KOPT-K1 (cell line): ENCODE results near the gene RSKR.
"Not testable (repeated sequence)": the region's sequence is repeated elsewhere in the genome, so short reads cannot be mapped to it uniquely, and the experiment has no call there.

ENCODE experiments used
- H3K27ac ChIP-seq: fragments of 200-600 bp; sonication (generic); 2 replicates; pipeline ENCODE4 v1.5.1; 2016; ENCODE audit warnings: antibody characterized with exemption, mild to moderate bottlenecking, low read depth, low read length; ENCODE audit not compliant: poor library complexity, severe bottlenecking
- H3K36me3 ChIP-seq: fragments of 200-600 bp; sonication (generic); 2 replicates; pipeline ENCODE4 v1.5.1; 2017; ENCODE audit warnings: antibody characterized with exemption, mild to moderate bottlenecking, low read length, moderate library complexity; ENCODE audit not compliant: insufficient read depth
- H3K9me3 ChIP-seq: fragments of 200-600 bp; sonication (generic); 2 replicates; pipeline ENCODE4 v1.5.1; 2017; ENCODE audit warnings: antibody characterized with exemption, low read length, mild to moderate bottlenecking; ENCODE audit not compliant: insufficient read depth, poor library complexity, severe bottlenecking

RSKR gene

DNA sequence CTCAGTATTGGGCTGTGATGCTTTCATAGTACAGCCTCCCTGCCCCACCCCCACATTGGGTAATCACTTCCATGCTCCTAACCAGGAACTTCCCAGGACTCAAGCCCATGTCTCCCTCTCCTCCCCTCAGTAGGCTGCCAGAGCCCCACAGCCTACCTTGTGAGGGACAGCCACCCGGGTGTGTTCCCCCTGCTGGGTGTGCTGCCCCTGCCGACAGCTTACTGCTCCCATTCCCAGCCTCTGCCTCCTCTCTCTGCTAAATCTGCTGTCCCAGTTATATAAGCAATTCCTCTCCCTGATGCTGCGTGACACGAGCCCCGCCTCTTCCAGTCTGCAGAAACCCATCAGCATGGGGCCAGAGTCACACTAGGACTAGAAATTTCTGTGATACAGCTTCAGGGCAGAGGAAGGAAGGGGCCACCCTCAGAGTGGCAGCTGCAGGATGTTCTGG, at the start of gene RSKR:
Gene RSKR (minus strand): TSS at position 255 of the 451 bp plus-strand sequence. CDS start 24 bp downstream, at position 231.
- Histone ChIP-seq H3K27ac (no peak within 1 kb of the TSS), H3K36me3 (peaks cover 100% of the 10 kb centered on the region), H3K9me3 (no peaks in the 10 kb centered on the region)

DNA sequence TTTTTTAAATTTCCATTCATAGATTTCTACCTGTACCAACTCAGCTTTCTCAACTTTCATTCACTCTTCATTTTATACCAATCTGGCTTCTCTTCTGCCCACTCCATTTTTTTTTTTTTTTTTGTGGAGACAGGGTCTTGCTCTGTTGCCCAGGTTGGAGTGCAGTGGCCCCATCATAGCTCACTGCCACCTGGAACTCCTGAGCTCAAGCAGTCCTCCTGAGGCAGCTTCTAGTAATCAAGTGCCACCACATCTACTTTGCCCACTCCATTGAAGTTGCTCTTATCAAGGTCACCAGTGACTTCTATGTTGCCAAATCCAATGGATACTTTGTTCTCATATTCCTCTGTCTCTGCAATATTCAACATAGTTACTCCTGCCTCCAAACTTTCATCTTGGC, 49.7 kb upstream of the RSKR start:
- Histone ChIP-seq H3K9me3 (no peaks in the 10 kb centered on the region), H3K36me3 (peaks cover 57% of the 10 kb centered on the region), H3K27ac (no peak overlapping the region)

DNA sequence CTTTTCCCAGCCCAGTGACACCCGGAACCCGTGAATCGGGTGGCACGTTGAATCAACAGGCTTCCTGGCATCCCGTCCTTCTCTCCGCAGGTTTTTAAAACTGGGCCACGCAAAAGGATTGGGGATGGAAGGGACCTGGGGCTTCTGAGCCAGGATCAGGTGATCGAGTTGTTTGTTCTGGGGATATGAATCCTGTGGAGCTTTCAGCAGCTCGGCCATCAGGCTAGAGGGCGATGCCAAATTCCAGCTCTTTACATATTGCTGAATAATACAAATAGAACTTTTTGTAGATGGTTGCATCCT, 48.5 kb upstream of the RSKR start:
- Histone ChIP-seq H3K9me3 (no peaks in the 10 kb centered on the region), H3K36me3 (peaks cover 56% of the 10 kb centered on the region), H3K27ac (peak overlapping the region; percentile 97)

GRCh38 chr17:28661635-28662526, 47.9 kb upstream of the RSKR start, which contains the start of the genes SDF2 and SUPT6H:
Gene SDF2, minus strand, starts transcription at chr17:28661906. Its CDS starts 30 bp downstream, at chr17:28661876.
Gene SUPT6H, plus strand, starts transcription at chr17:28662205. Its CDS starts 11,197 bp downstream, at chr17:28673402.
- H3K27ac ChIP-seq = peak within 1 kb of the TSS; percentile 97
- no peaks in the 10 kb centered on the region for H3K9me3 ChIP-seq
- peaks cover 59% of the 10 kb centered on the region for H3K36me3 ChIP-seq

- H3K27ac ChIP-seq, H3K9me3 ChIP-seq: not testable (repeated sequence)
- peaks cover 59% of the 10 kb centered on the region for H3K36me3 ChIP-seq
Observed at GRCh38 chr17:28659497-28659881, 45.5 kb upstream of the RSKR start.

- not testable (repeated sequence) for H3K27ac ChIP-seq, H3K9me3 ChIP-seq
- peaks cover 59% of the 10 kb centered on the region for H3K36me3 ChIP-seq
Observed at GRCh38 chr17:28658766-28659496, 44.9 kb upstream of the RSKR start.

DNA sequence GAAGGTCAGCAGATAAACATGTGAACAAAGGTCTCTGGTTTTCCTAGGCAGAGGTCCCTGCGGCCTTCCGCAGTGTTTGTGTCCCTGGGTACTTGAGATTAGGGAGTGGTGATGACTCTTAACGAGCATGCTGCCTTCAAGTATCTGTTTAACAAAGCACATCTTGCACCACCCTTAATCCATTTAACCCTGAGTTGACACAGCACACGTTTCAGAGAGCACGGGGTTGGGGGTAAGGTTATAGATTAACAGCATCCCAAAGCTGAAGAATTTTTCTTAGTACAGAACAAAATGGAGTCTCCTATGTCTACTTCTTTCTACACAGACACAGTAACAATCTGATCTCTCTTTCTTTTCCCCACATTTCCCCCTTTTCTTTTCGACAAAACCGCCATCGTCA, 44.4 kb upstream of the RSKR start:
- peaks cover 61% of the 10 kb centered on the region for H3K36me3 ChIP-seq
- H3K9me3 ChIP-seq, H3K27ac ChIP-seq: not testable (repeated sequence)

GRCh38 chr17:28657756-28658155, 43.8 kb upstream of the RSKR start:
- no peak overlapping the region for H3K27ac ChIP-seq
- H3K36me3 ChIP-seq = peaks cover 67% of the 10 kb centered on the region
- H3K9me3 ChIP-seq = no peaks in the 10 kb centered on the region

- Histone ChIP-seq H3K36me3 (peaks cover 89% of the 10 kb centered on the region), H3K27ac (no peak overlapping the region), H3K9me3 (no peaks in the 10 kb centered on the region)
Observed at GRCh38 chr17:28655160-28655559, 41.2 kb upstream of the RSKR start.

- H3K9me3 ChIP-seq = no peaks in the 10 kb centered on the region
- H3K36me3 ChIP-seq = peaks cover 57% of the 10 kb centered on the region
- H3K27ac ChIP-seq = no peak overlapping the region
Observed at GRCh38 chr17:28648698-28649097, 34.7 kb upstream of the RSKR start.

GRCh38 chr17:28646039-28646754, 32.2 kb upstream of the RSKR start:
- Histone ChIP-seq H3K27ac (peak overlapping the region; percentile 53), H3K9me3 (no peaks in the 10 kb centered on the region), H3K36me3 (peaks cover 58% of the 10 kb centered on the region)

- Histone ChIP-seq H3K27ac (peak overlapping the region; percentile 77), H3K36me3 (peaks cover 58% of the 10 kb centered on the region), H3K9me3 (no peaks in the 10 kb centered on the region)
Observed at GRCh38 chr17:28645576-28645939, 31.6 kb upstream of the RSKR start.

DNA sequence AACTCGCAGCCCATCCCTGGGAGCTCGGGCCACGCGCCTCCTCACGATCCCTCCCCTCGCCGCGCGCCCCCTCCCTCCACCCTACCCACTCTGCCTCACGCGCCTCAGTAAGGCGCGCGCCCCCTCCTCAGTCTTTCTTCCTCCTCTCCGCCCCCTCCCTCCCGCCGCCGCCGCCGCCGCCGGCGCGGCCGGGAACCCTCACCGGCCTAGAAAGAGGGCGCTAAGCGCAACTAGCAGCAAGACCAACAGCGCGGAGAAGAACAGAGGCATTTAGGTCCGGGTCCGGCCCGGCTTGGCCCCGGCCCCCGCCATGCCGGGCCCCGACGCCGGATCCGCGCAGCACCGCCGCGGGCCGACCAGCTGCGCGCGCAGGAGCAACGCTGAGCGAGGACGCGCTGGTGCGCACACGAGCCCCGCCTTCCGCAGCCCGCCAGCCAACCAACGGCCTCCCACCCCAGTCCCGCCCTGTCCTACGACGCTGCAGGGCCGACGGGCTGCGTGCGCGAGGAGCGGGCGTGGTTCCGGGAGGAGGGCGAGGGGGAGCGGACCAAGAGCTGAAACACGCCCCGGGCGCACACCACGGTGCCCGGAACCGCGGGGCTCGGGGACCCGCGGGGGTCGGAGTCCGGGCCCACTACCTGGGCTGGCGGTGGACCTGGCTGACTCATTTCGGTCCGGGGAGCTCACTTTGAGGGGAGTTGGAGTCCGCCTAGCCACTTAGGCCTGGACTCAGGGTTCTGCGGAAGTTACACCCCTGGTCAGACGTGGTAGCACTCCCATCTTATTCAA, 31.0 kb upstream of the RSKR start, which contains the start of gene BLTP2:
Gene BLTP2 (minus strand): TSS at position 372 of the 789 bp plus-strand sequence. CDS start 102 bp downstream, at position 270.
- Histone ChIP-seq H3K27ac (peak within 1 kb of the TSS; percentile 77), H3K36me3 (peaks cover 57% of the 10 kb centered on the region), H3K9me3 (no peaks in the 10 kb centered on the region)

GRCh38 chr17:28643983-28644786, 30.2 kb upstream of the RSKR start:
- peaks cover 62% of the 10 kb centered on the region for H3K36me3 ChIP-seq
- H3K9me3 ChIP-seq = no peaks in the 10 kb centered on the region
- peak overlapping the region; percentile 77 for H3K27ac ChIP-seq
